H1 (cell line): ENCODE results near the gene PPP1R13B.

ENCODE experiments used
- CTCF ChIP-seq, 3 experiments: IDR thresholded peaks; 1 replicate in 2 of 3; 2 replicates in 1 of 3; pipeline versions ENCODE4 v1.5.1 to v1.6.1; 2011; ENCODE audit warnings: low read length in 3 of 3, mild to moderate bottlenecking in 3 of 3, inconsistent platforms in 2 of 3, low read depth in 1 of 3, moderate library complexity in 1 of 3; ENCODE audit not compliant: insufficient read depth in 1 of 3; ENCODE audit errors: control extremely low read depth in 1 of 3
- EGR1 ChIP-seq: IDR thresholded peaks from 2 replicates; pipeline ENCODE4 v1.6.1; 2011; ENCODE audit warnings: low read depth, low read length, borderline replicate concordance
- EZH2 ChIP-seq: fragments of 200-600 bp; sonication (generic); IDR thresholded peaks from 2 replicates; pipeline ENCODE4 v1.7.1; 2012; ENCODE audit warnings: low read depth, mild to moderate bottlenecking, moderate library complexity, low read length, inconsistent platforms; ENCODE audit not compliant: severe bottlenecking
- FOSL1 ChIP-seq: IDR thresholded peaks from 2 replicates; pipeline ENCODE4 v1.6.1; 2011; ENCODE audit warnings: mild to moderate bottlenecking, low read depth, low read length, moderate library complexity; ENCODE audit not compliant: insufficient read depth
- GABPA ChIP-seq: IDR thresholded peaks from 2 replicates; pipeline ENCODE4 v1.6.1; 2011; ENCODE audit warnings: mild to moderate bottlenecking, low read length, moderate library complexity, borderline replicate concordance; ENCODE audit not compliant: insufficient read depth
- POLR2AphosphoS5 ChIP-seq: IDR thresholded peaks from 2 replicates; pipeline ENCODE4 v1.6.1; 2011; ENCODE audit warnings: low read depth, low read length
- RFX5 ChIP-seq: IDR thresholded peaks from 2 replicates; pipeline ENCODE4 v1.6.1; 2011; ENCODE audit warnings: low read depth, low read length, improper control_type of control experiment, borderline replicate concordance
- TAF1 ChIP-seq: IDR thresholded peaks from 2 replicates; pipeline ENCODE4 v1.6.1; 2011; ENCODE audit warnings: mild to moderate bottlenecking, low read depth, low read length
- YY1 ChIP-seq: IDR thresholded peaks from 2 replicates; pipeline ENCODE4 v1.6.1; 2011; ENCODE audit warnings: low read depth, mild to moderate bottlenecking, low read length

GRCh38 chr14:103719751-103720150, 127.6 kb downstream of the PPP1R13B start:
- no peak for TF ChIP-seq FOSL1
- TF ChIP-seq EZH2 = no peak
- TF ChIP-seq POLR2AphosphoS5 = no peak
- no peak for TF ChIP-seq CTCF (IDR thresholded peaks at IDR 0.05; ENCODE audit: control extremely low read depth in 1 of 3, insufficient read depth in 1 of 3, low read depth in 1 of 3, low read length in 3 of 3)
- TF ChIP-seq TAF1 = no peak
- TF ChIP-seq GABPA = no peak
- TF ChIP-seq RFX5 = no peak
- TF ChIP-seq EGR1 = no peak
- TF ChIP-seq YY1 = no peak
